GM21360 (cell line): ENCODE data around the gene MAPKAP1.

Source experiments
- ATAC-seq: cut with Tn5 transposase; IDR thresholded peaks from one replicate; pipeline ENCODE4 v1.9.1; 2021; ENCODE audit warnings: mild to moderate bottlenecking, moderate library complexity; ENCODE audit not compliant: unreplicated experiment

MAPKAP1 gene

GRCh38 chr9:125493384-125493783, 213.6 kb downstream of the MAPKAP1 start:
- ATAC-seq, result no peak

GRCh38 chr9:125492719-125493118, 214.3 kb downstream of the MAPKAP1 start:
- ATAC-seq, result no peak

GRCh38 chr9:125487842-125488241, 219.2 kb downstream of the MAPKAP1 start:
- no peak for ATAC-seq

GRCh38 chr9:125486576-125486975, 220.4 kb downstream of the MAPKAP1 start:
- no peak for ATAC-seq

- ATAC-seq, result no peak
Observed at GRCh38 chr9:125486152-125486508, 220.9 kb downstream of the MAPKAP1 start.

- ATAC-seq, result no peak
Observed at GRCh38 chr9:125485471-125486151, 221.4 kb downstream of the MAPKAP1 start.

- no peak for ATAC-seq
Observed at GRCh38 chr9:125484350-125485282, 222.4 kb downstream of the MAPKAP1 start.

GRCh38 chr9:125483697-125484096, 223.3 kb downstream of the MAPKAP1 start:
- no peak for ATAC-seq

GRCh38 chr9:125479846-125480615, 227.0 kb downstream of the MAPKAP1 start:
- no peak for ATAC-seq

GRCh38 chr9:125477089-125477544, 229.9 kb downstream of the MAPKAP1 start:
- ATAC-seq, result no peak

- no peak for ATAC-seq
Observed at GRCh38 chr9:125476645-125477044, 230.4 kb downstream of the MAPKAP1 start.

- ATAC-seq, result no peak
Observed at GRCh38 chr9:125475385-125475784, 231.6 kb downstream of the MAPKAP1 start.

GRCh38 chr9:125472926-125473701, 233.9 kb downstream of the MAPKAP1 start:
- no peak for ATAC-seq

GRCh38 chr9:125472562-125472925, 234.5 kb downstream of the MAPKAP1 start:
- no peak for ATAC-seq

- no peak for ATAC-seq
Observed at GRCh38 chr9:125470767-125471580, 236.0 kb downstream of the MAPKAP1 start.

GRCh38 chr9:125470189-125470588, 236.8 kb downstream of the MAPKAP1 start:
- no peak for ATAC-seq

GRCh38 chr9:125468646-125469045, 238.4 kb downstream of the MAPKAP1 start:
- ATAC-seq, result no peak

GRCh38 chr9:125467116-125467740, 239.8 kb downstream of the MAPKAP1 start:
- no peak for ATAC-seq

- no peak for ATAC-seq
Observed at GRCh38 chr9:125466411-125466810, 240.6 kb downstream of the MAPKAP1 start.
